ENCODE data around the gene UGT8. TPM values are rescaled to one million over a fixed set of nuclear protein-coding genes. Genes with fewer than 3 reads are reported as not detected.

Gene UGT8
- total RNA-seq, 4 donors from 2014 or later, result 0.46 to 8.5 TPM; not detected in 2

DNA sequence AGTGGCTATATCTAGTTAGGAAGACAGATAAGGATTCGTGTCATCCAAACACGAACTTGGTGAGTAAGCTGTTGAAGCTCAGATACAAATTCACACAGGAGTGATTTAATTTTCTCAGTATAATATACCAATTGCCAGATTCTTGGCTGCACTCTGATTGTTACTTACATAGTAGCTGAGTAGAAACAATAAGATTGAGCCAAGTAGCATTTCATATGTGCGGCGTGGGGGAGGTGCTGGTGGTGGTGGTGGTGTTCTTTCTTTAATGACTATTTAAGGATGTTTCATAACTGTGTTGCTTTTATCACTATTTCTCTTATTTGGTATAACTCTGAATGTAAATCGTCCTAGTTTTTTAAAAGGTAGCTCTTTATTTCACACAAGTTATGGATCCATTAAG lies 102.9 kb downstream of the UGT8 start:
- Histone ChIP-seq H3K4me3 (no peak overlapping the region), H3K27me3 (no peaks in the 10 kb centered on the region), H3K4me1 (no peaks in the 10 kb centered on the region), H3K9me3 (no peaks in the 10 kb centered on the region), H3K36me3 (no peaks in the 10 kb centered on the region), H3K27ac (no peak overlapping the region)
- DNase-seq, result no peak
- no peak for TF ChIP-seq POLR2A (IDR thresholded peaks at IDR 0.05)
- TF ChIP-seq CTCF (IDR thresholded peaks at IDR 0.05), result no peak
- intact Hi-C loops (cut with DNase I; ENCODE audit: low total_unique reads), result no loop called here

- H3K4me3 ChIP-seq, result no peak overlapping the region
- no peak for DNase-seq
- no peak overlapping the region for H3K27ac ChIP-seq
- no peaks in the 10 kb centered on the region for H3K4me1 ChIP-seq
- H3K27me3 ChIP-seq, result no peaks in the 10 kb centered on the region
- intact Hi-C loops (cut with DNase I; ENCODE audit: low total_unique reads), result no loop called here
- no peaks in the 10 kb centered on the region for H3K9me3 ChIP-seq
- TF ChIP-seq CTCF (IDR thresholded peaks at IDR 0.05) (no peak), POLR2A (IDR thresholded peaks at IDR 0.05) (no peak)
- H3K36me3 ChIP-seq, result no peaks in the 10 kb centered on the region
Measured at GRCh38 chr4:114717432-114717831, 118.8 kb downstream of the UGT8 start.

DNA sequence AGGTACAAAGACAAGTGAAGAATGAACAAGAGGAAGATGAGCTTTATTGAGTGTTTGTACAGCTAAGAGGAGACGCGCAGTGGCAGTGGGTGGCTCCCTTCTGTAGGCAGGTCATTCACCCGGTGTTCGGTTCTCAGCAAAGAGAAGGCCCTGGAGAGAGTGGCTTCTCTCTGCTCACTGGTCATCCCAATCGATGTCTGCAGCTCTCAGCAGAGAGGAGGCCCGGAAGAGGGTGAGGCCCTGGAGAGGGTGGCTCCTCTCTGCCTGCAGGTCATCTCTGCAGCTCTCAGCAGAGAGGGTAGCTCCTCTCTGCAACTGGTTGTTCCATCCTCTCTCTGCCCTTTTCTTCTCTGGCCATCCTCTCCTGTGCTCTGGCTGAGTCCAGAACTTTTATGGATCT lies 126.5 kb downstream of the UGT8 start:
- Histone ChIP-seq H3K4me3 (no peak overlapping the region), H3K4me1 (no peaks in the 10 kb centered on the region), H3K27me3 (no peaks in the 10 kb centered on the region), H3K9me3 (no peaks in the 10 kb centered on the region), H3K36me3 (no peaks in the 10 kb centered on the region), H3K27ac (no peak overlapping the region)
- no peak for DNase-seq
- intact Hi-C loops (cut with DNase I; ENCODE audit: low total_unique reads), result no loop called here
- TF ChIP-seq CTCF (IDR thresholded peaks at IDR 0.05), result no peak

DNA sequence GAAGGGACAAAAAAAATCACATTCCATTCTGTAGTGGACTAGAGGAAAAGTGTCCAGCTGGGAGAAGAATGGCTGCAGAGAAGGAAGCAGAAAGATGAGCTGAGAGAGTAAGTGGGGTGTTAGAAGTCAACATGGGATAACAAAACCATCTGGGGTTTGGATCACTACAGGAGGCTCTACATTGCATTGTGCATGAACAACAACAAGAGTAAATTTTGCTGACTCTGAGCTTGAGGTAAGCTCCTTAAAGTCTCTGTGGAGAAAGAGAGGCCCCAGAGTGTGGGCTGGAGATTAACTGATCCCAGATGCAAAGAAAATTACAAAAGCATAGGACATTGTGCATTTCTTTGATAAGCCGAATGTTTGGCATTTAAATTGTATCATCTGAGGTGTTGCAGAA lies 128.9 kb downstream of the UGT8 start:
- Histone ChIP-seq H3K4me3 (no peak overlapping the region), H3K27ac (no peak overlapping the region), H3K27me3 (no peaks in the 10 kb centered on the region), H3K36me3 (no peaks in the 10 kb centered on the region), H3K4me1 (no peaks in the 10 kb centered on the region), H3K9me3 (no peaks in the 10 kb centered on the region)
- intact Hi-C loops (cut with DNase I; ENCODE audit: low total_unique reads), result no loop called here
- no peak for TF ChIP-seq POLR2A (IDR thresholded peaks at IDR 0.05)
- no peak for TF ChIP-seq CTCF (IDR thresholded peaks at IDR 0.05)
- no peak for DNase-seq

MicroRNA genes within 50 kb of the gene (microRNA counts, 767-probe panel; counts per million panel counts)
- 0 counts per million in 2 donors for microRNA hsa-miR-577

Small RNAs within 50 kb of the gene (microRNA-seq; reads per million reads assigned to microRNA genes)
- gene MIR577 (ENCODE audit: borderline microRNAs expressed, borderline replicate concordance), result not detected

Small RNAs within 50 kb of the gene (small RNA-seq; reads per million reads assigned to genes)
- not detected for gene MIR577
